Measurements from ENCODE around the gene SLC14A1. TPM values are rescaled to one million over a fixed set of nuclear protein-coding genes. Genes with fewer than 3 reads are reported as not detected.

Gene SLC14A1
- total and polyA plus RNA-seq, 2 experiments from 2014 or later, result 0.21 to 0.53 TPM

DNA sequence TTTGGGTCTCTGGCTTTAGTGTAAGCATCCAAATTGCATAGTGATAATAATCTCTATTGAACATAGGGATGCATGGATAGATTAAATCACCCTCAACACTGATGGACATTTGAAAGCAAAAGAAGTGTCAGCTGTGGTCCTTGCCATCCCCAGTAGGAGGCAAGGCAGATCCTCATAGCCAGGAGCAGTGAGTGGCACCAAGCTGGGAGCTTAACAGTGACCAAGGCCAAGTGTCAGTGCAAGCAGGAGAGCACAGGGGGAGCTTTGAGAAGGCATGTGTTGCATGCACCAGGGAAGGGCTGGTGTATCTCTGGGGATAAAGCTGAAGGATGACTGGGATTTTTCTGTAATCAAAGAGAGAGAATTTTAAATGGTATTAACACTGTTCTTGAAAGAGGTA, 14.7 kb downstream of the SLC14A1 start:
- H3K9me2 ChIP-seq (ENCODE audit: insufficient read depth), result peaks cover 6% of the 10 kb centered on the region; the same call in 1 of the 2 replicates
- 0 out of 2 replicates have a peak, but pooled peaks cover 4% of the 10 kb centered on the region for H3F3A ChIP-seq (replicated peaks; ENCODE audit: low read depth)
- Mint-ChIP-seq H3K4me1 (peaks cover 33% of the 10 kb centered on the region), H3K27me3 (ENCODE audit: insufficient read depth, low read depth, poor library complexity) (peaks cover 8% of the 10 kb centered on the region), H3K27ac (no peak overlapping the region), H3K36me3 (ENCODE audit: low read depth) (no peaks in the 10 kb centered on the region; the same call in 1 of the 3 replicates), H3K4me3 (no peak overlapping the region), H3K9me3 (no peaks in the 10 kb centered on the region; the same call in 2 of the 3 replicates)
- H3K79me2 ChIP-seq (replicated peaks; ENCODE audit: insufficient read depth), result no peaks in the 10 kb centered on the region
- H4K20me1 ChIP-seq (replicated peaks; ENCODE audit: insufficient read depth), result no peaks in the 10 kb centered on the region
- H3K27me3 ChIP-seq (ENCODE audit: insufficient read depth), result no peaks in the 10 kb centered on the region
- H3K4me2 ChIP-seq, result no peak overlapping the region
- no peak overlapping the region for H3K27ac ChIP-seq (ENCODE audit: low read depth)
- H3K4me1 ChIP-seq (ENCODE audit: insufficient read depth), result peaks cover 18% of the 10 kb centered on the region
- peak; percentile 66 for ATAC-seq
- TF ChIP-seq CTCF (conservative IDR thresholded peaks at IDR 0.05; ENCODE audit: low read depth in 2 of 2), result peak in 1 of 2 experiments; percentile 46; a peak in 2 of 4 replicates
- TF ChIP-seq STAT1 (IDR thresholded peaks at IDR 0.05; ENCODE audit: unreplicated experiment), result no peak
- H2AFZ ChIP-seq, result no peak overlapping the region
- no peak overlapping the region for H3K4me3 ChIP-seq
- DNase-seq (ENCODE audit: low spot score), result peak; percentile 32
- H3K36me3 ChIP-seq (ENCODE audit: insufficient read depth), result no peaks in the 10 kb centered on the region

DNA sequence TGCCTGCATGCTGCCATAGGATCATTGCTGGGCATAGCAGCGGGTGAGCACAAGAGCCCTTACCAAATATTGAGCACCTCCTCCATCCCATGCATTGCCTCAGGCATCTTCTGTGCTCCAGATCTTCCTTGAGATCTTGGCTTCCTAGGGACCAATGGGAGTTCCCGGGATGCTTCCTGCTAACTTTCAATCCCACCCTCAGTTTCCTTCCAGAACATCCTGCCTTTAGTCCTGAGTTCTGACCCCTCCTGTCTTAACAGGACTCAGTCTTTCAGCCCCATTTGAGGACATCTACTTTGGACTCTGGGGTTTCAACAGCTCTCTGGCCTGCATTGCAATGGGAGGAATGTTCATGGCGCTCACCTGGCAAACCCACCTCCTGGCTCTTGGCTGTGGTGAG, 15.3 kb downstream of the SLC14A1 start:
- TF ChIP-seq ZNF114 (CRISPR knock-in tag; IDR thresholded peaks at IDR 0.05) (no peak), NANOG (IDR thresholded peaks at IDR 0.05; ENCODE audit: borderline replicate concordance) (no peak)
- Histone ChIP-seq H3K79me2 (replicated peaks; ENCODE audit: insufficient read depth) (no peaks in the 10 kb centered on the region), H4K20me1 (replicated peaks; ENCODE audit: insufficient read depth) (no peaks in the 10 kb centered on the region), H3K4me2 (no peak overlapping the region), H3K9me2 (ENCODE audit: insufficient read depth) (peaks cover 6% of the 10 kb centered on the region; the same call in 1 of the 2 replicates), H3K27ac (ENCODE audit: low read depth) (no peak overlapping the region), H3K4me3 (no peak overlapping the region), H3F3A (replicated peaks; ENCODE audit: low read depth) (0 out of 2 replicates have a peak, but pooled peaks cover 2% of the 10 kb centered on the region), H3K4me1 (ENCODE audit: insufficient read depth) (peaks cover 18% of the 10 kb centered on the region), H2AFZ (no peak overlapping the region), H3K36me3 (ENCODE audit: insufficient read depth) (no peaks in the 10 kb centered on the region), H3K27me3 (ENCODE audit: insufficient read depth) (no peaks in the 10 kb centered on the region)
- peaks cover 8% of the 10 kb centered on the region for H3K27me3 Mint-ChIP-seq (ENCODE audit: insufficient read depth, low read depth, poor library complexity)
- no peaks in the 10 kb centered on the region for H3K36me3 Mint-ChIP-seq (ENCODE audit: low read depth)
- ATAC-seq (no peak), DNase-seq (ENCODE audit: low spot score) (no peak)
- peaks cover 33% of the 10 kb centered on the region for H3K4me1 Mint-ChIP-seq
- no peak overlapping the region for H3K4me3 Mint-ChIP-seq
- H3K27ac Mint-ChIP-seq, result no peak overlapping the region
- no peaks in the 10 kb centered on the region for H3K9me3 Mint-ChIP-seq

- Histone ChIP-seq H4K20me1 (replicated peaks; ENCODE audit: insufficient read depth) (no peaks in the 10 kb centered on the region), H3K27ac (ENCODE audit: low read depth) (no peak overlapping the region), H3F3A (replicated peaks; ENCODE audit: low read depth) (no peaks in the 10 kb centered on the region), H3K36me3 (ENCODE audit: insufficient read depth) (no peaks in the 10 kb centered on the region), H2AFZ (no peak overlapping the region), H3K79me2 (replicated peaks; ENCODE audit: insufficient read depth) (no peaks in the 10 kb centered on the region), H3K9me2 (ENCODE audit: insufficient read depth) (peaks cover 6% of the 10 kb centered on the region; the same call in 1 of the 2 replicates), H3K27me3 (ENCODE audit: insufficient read depth) (no peaks in the 10 kb centered on the region), H3K4me3 (no peak overlapping the region), H3K4me1 (ENCODE audit: insufficient read depth) (peaks cover 18% of the 10 kb centered on the region), H3K4me2 (no peak overlapping the region)
- H3K4me3 Mint-ChIP-seq, result no peak overlapping the region
- H3K4me1 Mint-ChIP-seq, result peaks cover 33% of the 10 kb centered on the region
- H3K27ac Mint-ChIP-seq, result no peak overlapping the region
- H3K36me3 Mint-ChIP-seq (ENCODE audit: low read depth), result no peaks in the 10 kb centered on the region
- DNase-seq (ENCODE audit: low spot score) (no peak), ATAC-seq (peak; percentile 38; the same call in 2 of the 3 replicates)
- no peaks in the 10 kb centered on the region for H3K9me3 Mint-ChIP-seq
- peaks cover 6% of the 10 kb centered on the region for H3K27me3 Mint-ChIP-seq (ENCODE audit: insufficient read depth, low read depth, poor library complexity)
- TF ChIP-seq, protein P1, sequence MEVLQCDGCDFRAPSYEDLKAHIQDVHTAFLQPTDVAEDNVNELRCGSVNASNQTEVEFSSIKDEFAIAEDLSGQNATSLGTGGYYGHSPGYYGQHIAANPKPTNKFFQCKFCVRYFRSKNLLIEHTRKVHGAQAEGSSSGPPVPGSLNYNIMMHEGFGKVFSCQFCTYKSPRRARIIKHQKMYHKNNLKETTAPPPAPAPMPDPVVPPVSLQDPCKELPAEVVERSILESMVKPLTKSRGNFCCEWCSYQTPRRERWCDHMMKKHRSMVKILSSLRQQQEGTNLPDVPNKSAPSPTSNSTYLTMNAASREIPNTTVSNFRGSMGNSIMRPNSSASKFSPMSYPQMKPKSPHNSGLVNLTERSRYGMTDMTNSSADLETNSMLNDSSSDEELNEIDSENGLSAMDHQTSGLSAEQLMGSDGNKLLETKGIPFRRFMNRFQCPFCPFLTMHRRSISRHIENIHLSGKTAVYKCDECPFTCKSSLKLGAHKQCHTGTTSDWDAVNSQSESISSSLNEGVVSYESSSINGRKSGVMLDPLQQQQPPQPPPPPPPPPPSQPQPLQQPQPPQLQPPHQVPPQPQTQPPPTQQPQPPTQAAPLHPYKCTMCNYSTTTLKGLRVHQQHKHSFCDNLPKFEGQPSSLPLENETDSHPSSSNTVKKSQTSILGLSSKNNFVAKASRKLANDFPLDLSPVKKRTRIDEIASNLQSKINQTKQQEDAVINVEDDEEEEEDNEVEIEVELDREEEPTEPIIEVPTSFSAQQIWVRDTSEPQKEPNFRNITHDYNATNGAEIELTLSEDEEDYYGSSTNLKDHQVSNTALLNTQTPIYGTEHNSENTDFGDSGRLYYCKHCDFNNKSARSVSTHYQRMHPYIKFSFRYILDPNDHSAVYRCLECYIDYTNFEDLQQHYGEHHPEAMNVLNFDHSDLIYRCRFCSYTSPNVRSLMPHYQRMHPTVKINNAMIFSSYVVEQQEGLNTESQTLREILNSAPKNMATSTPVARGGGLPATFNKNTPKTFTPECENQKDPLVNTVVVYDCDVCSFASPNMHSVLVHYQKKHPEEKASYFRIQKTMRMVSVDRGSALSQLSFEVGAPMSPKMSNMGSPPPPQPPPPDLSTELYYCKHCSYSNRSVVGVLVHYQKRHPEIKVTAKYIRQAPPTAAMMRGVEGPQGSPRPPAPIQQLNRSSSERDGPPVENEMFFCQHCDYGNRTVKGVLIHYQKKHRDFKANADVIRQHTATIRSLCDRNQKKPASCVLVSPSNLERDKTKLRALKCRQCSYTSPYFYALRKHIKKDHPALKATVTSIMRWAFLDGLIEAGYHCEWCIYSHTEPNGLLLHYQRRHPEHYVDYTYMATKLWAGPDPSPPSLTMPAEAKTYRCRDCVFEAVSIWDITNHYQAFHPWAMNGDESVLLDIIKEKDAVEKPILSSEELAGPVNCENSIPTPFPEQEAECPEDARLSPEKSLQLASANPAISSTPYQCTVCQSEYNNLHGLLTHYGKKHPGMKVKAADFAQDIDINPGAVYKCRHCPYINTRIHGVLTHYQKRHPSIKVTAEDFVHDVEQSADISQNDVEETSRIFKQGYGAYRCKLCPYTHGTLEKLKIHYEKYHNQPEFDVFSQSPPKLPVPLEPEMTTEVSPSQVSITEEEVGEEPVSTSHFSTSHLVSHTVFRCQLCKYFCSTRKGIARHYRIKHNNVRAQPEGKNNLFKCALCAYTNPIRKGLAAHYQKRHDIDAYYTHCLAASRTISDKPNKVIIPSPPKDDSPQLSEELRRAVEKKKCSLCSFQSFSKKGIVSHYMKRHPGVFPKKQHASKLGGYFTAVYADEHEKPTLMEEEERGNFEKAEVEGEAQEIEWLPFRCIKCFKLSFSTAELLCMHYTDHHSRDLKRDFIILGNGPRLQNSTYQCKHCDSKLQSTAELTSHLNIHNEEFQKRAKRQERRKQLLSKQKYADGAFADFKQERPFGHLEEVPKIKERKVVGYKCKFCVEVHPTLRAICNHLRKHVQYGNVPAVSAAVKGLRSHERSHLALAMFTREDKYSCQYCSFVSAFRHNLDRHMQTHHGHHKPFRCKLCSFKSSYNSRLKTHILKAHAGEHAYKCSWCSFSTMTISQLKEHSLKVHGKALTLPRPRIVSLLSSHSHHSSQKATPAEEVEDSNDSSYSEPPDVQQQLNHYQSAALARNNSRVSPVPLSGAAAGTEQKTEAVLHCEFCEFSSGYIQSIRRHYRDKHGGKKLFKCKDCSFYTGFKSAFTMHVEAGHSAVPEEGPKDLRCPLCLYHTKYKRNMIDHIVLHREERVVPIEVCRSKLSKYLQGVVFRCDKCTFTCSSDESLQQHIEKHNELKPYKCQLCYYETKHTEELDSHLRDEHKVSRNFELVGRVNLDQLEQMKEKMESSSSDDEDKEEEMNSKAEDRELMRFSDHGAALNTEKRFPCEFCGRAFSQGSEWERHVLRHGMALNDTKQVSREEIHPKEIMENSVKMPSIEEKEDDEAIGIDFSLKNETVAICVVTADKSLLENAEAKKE (CRISPR knock-in tag; IDR thresholded peaks at IDR 0.05), result no peak
- no peak for TF ChIP-seq ZNF331 (CRISPR knock-in tag; IDR thresholded peaks at IDR 0.05; ENCODE audit: low read depth)
Measured at GRCh38 chr18:45739848-45740247, 15.9 kb downstream of the SLC14A1 start.

Measured in GM23338 (cell line).